HEK293 (cell line): ENCODE results near the gene ARL16.

Source experiments
- CTCF ChIA-PET: fragments of 350-600 bp; formaldehyde crosslinking; extraction: SDS; loops from one replicate; lab custom pipeline; 2021; ENCODE audit warnings: antibody characterized with exemption; lab: Yijun Ruan, JAX
- POLR2A ChIA-PET: fragments of 300-600 bp; formaldehyde crosslinking; extraction: SDS; loops from one replicate; lab custom pipeline; 2020; ENCODE audit warnings: antibody characterized with exemption, inconsistent platforms; lab: Yijun Ruan, JAX
- H3K27ac ChIP-seq: fragments of 200-500 bp; sonication (Bioruptor generic); 2 replicates; pipeline ENCODE4 v1.5.1; 2014; ENCODE audit warnings: low read depth, low read length, control low read depth, inconsistent platforms; ENCODE audit errors: extremely low read depth
- H3K36me3 ChIP-seq, 2 experiments: fragments of 200-500 bp in 1 of 2; sonication (Bioruptor generic) in 1 of 2; 1 replicate in 1 of 2; 2 replicates in 1 of 2; pipeline ENCODE4 v1.5.1; 2014 to 2017; ENCODE audit warnings: inconsistent platforms in 2 of 2, low read length in 2 of 2; ENCODE audit not compliant: control insufficient read depth in 2 of 2, insufficient read depth in 1 of 2
- H3K4me1 ChIP-seq: fragments of 200-500 bp; sonication (Bioruptor generic); 2 replicates; pipeline ENCODE4 v1.5.1; 2014; ENCODE audit warnings: mild to moderate bottlenecking, low read length, inconsistent platforms; ENCODE audit not compliant: control insufficient read depth, insufficient read depth
- H3K4me3 ChIP-seq: 2 replicates; pipeline ENCODE4 v1.5.1; 2011; ENCODE audit warnings: low read depth, mild to moderate bottlenecking, control low read depth, low read length, moderate library complexity
- H3K9me3 ChIP-seq: fragments of 200-500 bp; sonication (Bioruptor generic); 2 replicates; pipeline ENCODE4 v1.5.1; 2014; ENCODE audit warnings: low read depth, low read length, inconsistent platforms; ENCODE audit not compliant: control insufficient read depth, insufficient read depth
- GLIS2 ChIP-seq: fragments of 450-650 bp; formaldehyde crosslinking; IDR thresholded peaks from 2 replicates; pipeline ENCODE4 v1.5.1; 2016; ENCODE audit warnings: missing biosample characterization, missing genetic modification characterization
- OSR2 ChIP-seq: fragments of 450-650 bp; formaldehyde crosslinking; IDR thresholded peaks from 2 replicates; pipeline ENCODE4 v1.5.1; 2016; ENCODE audit warnings: missing biosample characterization, missing genetic modification characterization
- YY1 ChIP-seq: fragments of 450-650 bp; formaldehyde crosslinking; IDR thresholded peaks from 2 replicates; pipeline ENCODE4 v1.5.1; 2018; ENCODE audit warnings: missing biosample characterization, missing genetic modification characterization
- ZBTB44 ChIP-seq: fragments of 450-650 bp; IDR thresholded peaks from 2 replicates; pipeline ENCODE4 v1.5.1; 2018; ENCODE audit warnings: missing biosample characterization, mild to moderate bottlenecking, missing genetic modification characterization
- ZBTB48 ChIP-seq: fragments of 450-650 bp; formaldehyde crosslinking; IDR thresholded peaks from 2 replicates; pipeline ENCODE4 v1.5.1; 2016; ENCODE audit warnings: missing biosample characterization, missing genetic modification characterization
- ZFP37 ChIP-seq: fragments of 450-650 bp; formaldehyde crosslinking; IDR thresholded peaks from 2 replicates; pipeline ENCODE4 v1.5.1; 2016; ENCODE audit warnings: missing biosample characterization, missing genetic modification characterization
- ZNF184 ChIP-seq: fragments of 450-650 bp; IDR thresholded peaks from 2 replicates; pipeline ENCODE4 v1.5.1; 2018; ENCODE audit warnings: missing biosample characterization, mild to moderate bottlenecking, missing genetic modification characterization
- ZNF248 ChIP-seq: fragments of 450-650 bp; formaldehyde crosslinking; IDR thresholded peaks from 2 replicates; pipeline ENCODE4 v1.5.1; 2017; ENCODE audit warnings: missing biosample characterization, missing genetic modification characterization
- ZNF302 ChIP-seq: fragments of 450-650 bp; formaldehyde crosslinking; IDR thresholded peaks from 2 replicates; pipeline ENCODE4 v1.5.1; 2016; ENCODE audit warnings: missing biosample characterization, missing genetic modification characterization, low read depth
- ZNF335 ChIP-seq: fragments of 450-650 bp; formaldehyde crosslinking; conservative IDR thresholded peaks from 2 replicates; pipeline ENCODE4 v1.5.1; 2016; ENCODE audit warnings: missing biosample characterization, missing genetic modification characterization
- ZNF341 ChIP-seq: fragments of 450-650 bp; formaldehyde crosslinking; IDR thresholded peaks from 2 replicates; pipeline ENCODE4; 2016; ENCODE audit warnings: low read depth, missing biosample characterization, missing genetic modification characterization
- ZNF660 ChIP-seq: fragments of 450-650 bp; IDR thresholded peaks from 2 replicates; pipeline ENCODE4 v1.5.1; 2018; ENCODE audit warnings: missing biosample characterization, mild to moderate bottlenecking, missing genetic modification characterization
- ZNF837 ChIP-seq: fragments of 450-650 bp; formaldehyde crosslinking; IDR thresholded peaks from 2 replicates; pipeline ENCODE4 v1.5.1; 2016; ENCODE audit warnings: missing biosample characterization, missing genetic modification characterization
- ZXDB ChIP-seq: fragments of 450-650 bp; formaldehyde crosslinking; IDR thresholded peaks from 2 replicates; pipeline ENCODE4 v1.5.1; 2016; ENCODE audit warnings: missing biosample characterization, missing genetic modification characterization
- TF ChIP-seq, protein P1 (sequence below): fragments of 450-650 bp; formaldehyde crosslinking; IDR thresholded peaks from 2 replicates; pipeline ENCODE4 v1.5.1; 2016; ENCODE audit warnings: missing biosample characterization, missing genetic modification characterization, borderline replicate concordance

ARL16 gene

GRCh38 chr17:81647640-81648012 is 36.0 kb downstream of the ARL16 start:
- H3K4me1 ChIP-seq: no peaks in the 10 kb centered on the region
- TF ChIP-seq ZBTB44 (tag by site-specific recombination) (peak; percentile 45; the same call in 1 of the 2 replicates), ZNF184 (no peak), ZNF660 (no peak), ZNF837 (tag by site-specific recombination) (no peak), ZNF302 (tag by site-specific recombination) (no peak)
- H3K9me3 ChIP-seq: no peaks in the 10 kb centered on the region
- no peak overlapping the region for H3K4me3 ChIP-seq
- ChIA-PET POLR2A (interaction anchor here (0.6 to 2.0 kb wide), 3 partner anchors 8 to 33 kb away, joined by 3 to 10 read pairs (median 5); no protein-coding TSS in a partner anchor), CTCF (no interaction called here)
- H3K36me3 ChIP-seq: peaks cover 0 to 6% of the 10 kb centered on the region in 2 experiments; a peak in 1 of 3 replicates
- no peak overlapping the region for H3K27ac ChIP-seq

DNA sequence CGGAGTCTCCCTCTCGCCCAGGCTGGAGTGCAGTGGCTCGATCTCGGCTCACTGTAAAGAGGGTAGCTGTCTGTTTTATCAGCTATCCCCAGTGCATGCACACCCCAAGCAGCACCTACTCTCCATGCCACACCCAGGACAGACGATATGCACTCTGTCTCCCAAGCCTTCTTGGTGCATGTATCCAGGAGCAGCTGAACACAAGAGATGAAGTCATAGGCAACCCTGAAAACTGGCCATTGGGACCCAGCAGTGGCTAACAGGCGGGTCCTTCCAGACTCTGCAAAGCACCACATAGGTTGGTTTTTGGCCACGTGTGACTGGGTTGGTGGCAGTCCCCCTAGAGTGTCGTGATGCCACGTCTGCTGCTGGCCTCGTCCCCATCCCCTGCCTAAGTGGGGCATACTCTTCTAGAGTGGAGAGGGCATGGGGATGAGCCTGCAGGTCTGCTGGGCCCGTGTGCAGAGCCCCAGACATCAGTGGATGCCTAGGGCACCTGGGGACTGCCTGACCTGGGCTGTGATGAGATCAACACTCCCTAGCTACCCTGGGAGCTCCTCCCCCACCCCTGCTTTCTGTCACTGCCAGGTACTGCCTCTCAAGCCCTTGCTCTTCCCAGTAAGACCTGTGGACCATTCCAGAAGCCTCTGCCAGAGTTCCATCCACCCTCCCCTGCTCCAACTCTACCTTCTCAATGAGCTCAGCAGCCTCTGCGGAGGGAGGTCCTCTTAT is 36.6 kb downstream of the ARL16 start:
- TF ChIP-seq GLIS2 (tag by site-specific recombination) (0 out of 2 replicates have a peak, but pooled peaks have one; percentile 14), YY1 (no peak), ZXDB (no peak), ZNF248 (tag by site-specific recombination) (no peak), ZBTB48 (tag by site-specific recombination) (peak; percentile 55; the same call in 1 of the 2 replicates), OSR2 (tag by site-specific recombination) (no peak), ZFP37 (tag by site-specific recombination) (no peak), ZNF341 (tag by site-specific recombination) (peak; percentile 39; the same call in 1 of the 2 replicates), ZNF335 (tag by site-specific recombination) (no peak), ZNF302 (tag by site-specific recombination) (no peak)
- TF ChIP-seq, protein P1, sequence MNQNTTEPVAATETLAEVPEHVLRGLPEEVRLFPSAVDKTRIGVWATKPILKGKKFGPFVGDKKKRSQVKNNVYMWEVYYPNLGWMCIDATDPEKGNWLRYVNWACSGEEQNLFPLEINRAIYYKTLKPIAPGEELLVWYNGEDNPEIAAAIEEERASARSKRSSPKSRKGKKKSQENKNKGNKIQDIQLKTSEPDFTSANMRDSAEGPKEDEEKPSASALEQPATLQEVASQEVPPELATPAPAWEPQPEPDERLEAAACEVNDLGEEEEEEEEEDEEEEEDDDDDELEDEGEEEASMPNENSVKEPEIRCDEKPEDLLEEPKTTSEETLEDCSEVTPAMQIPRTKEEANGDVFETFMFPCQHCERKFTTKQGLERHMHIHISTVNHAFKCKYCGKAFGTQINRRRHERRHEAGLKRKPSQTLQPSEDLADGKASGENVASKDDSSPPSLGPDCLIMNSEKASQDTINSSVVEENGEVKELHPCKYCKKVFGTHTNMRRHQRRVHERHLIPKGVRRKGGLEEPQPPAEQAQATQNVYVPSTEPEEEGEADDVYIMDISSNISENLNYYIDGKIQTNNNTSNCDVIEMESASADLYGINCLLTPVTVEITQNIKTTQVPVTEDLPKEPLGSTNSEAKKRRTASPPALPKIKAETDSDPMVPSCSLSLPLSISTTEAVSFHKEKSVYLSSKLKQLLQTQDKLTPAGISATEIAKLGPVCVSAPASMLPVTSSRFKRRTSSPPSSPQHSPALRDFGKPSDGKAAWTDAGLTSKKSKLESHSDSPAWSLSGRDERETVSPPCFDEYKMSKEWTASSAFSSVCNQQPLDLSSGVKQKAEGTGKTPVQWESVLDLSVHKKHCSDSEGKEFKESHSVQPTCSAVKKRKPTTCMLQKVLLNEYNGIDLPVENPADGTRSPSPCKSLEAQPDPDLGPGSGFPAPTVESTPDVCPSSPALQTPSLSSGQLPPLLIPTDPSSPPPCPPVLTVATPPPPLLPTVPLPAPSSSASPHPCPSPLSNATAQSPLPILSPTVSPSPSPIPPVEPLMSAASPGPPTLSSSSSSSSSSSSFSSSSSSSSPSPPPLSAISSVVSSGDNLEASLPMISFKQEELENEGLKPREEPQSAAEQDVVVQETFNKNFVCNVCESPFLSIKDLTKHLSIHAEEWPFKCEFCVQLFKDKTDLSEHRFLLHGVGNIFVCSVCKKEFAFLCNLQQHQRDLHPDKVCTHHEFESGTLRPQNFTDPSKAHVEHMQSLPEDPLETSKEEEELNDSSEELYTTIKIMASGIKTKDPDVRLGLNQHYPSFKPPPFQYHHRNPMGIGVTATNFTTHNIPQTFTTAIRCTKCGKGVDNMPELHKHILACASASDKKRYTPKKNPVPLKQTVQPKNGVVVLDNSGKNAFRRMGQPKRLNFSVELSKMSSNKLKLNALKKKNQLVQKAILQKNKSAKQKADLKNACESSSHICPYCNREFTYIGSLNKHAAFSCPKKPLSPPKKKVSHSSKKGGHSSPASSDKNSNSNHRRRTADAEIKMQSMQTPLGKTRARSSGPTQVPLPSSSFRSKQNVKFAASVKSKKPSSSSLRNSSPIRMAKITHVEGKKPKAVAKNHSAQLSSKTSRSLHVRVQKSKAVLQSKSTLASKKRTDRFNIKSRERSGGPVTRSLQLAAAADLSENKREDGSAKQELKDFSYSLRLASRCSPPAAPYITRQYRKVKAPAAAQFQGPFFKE: no peak
- ChIA-PET CTCF (interaction anchor here (1.5 kb wide), 1 partner anchor 46 kb away, joined by 4 read pairs; no protein-coding TSS in a partner anchor), POLR2A (interaction anchor here (0.6 to 2.0 kb wide), 6 partner anchors 9 to 401 kb away, joined by 3 to 10 read pairs (median 4); no protein-coding TSS in a partner anchor)

More for the DNA sequence above, 36.6 kb downstream of the ARL16 start:
- Histone ChIP-seq H3K36me3 (peaks cover 0 to 6% of the 10 kb centered on the region in 2 experiments; a peak in 1 of 3 replicates), H3K4me3 (no peak overlapping the region), H3K9me3 (no peaks in the 10 kb centered on the region), H3K4me1 (no peaks in the 10 kb centered on the region), H3K27ac (no peak overlapping the region)
